GM21786 (cell line): ENCODE measurements around the gene ARID5B.
A peak's percentile ranks its signal among the peaks of the same experiment; 100 is the strongest.

ENCODE experiments used
- ATAC-seq: cut with Tn5 transposase; IDR thresholded peaks from one replicate; pipeline ENCODE4 v1.9.1; 2021; ENCODE audit not compliant: unreplicated experiment

The ARID5B gene

GRCh38 chr10:62004042-62004441 lies 102.5 kb downstream of the ARID5B start:
- ATAC-seq: no peak

GRCh38 chr10:62005281-62005680 lies 103.8 kb downstream of the ARID5B start:
- ATAC-seq: no peak

GRCh38 chr10:62005687-62006086 lies 104.2 kb downstream of the ARID5B start:
- ATAC-seq: no peak

GRCh38 chr10:62007145-62007544 lies 105.6 kb downstream of the ARID5B start:
- no peak for ATAC-seq

- ATAC-seq: no peak
Measured at GRCh38 chr10:62008196-62008595, 106.7 kb downstream of the ARID5B start.

GRCh38 chr10:62008946-62009345 lies 107.4 kb downstream of the ARID5B start:
- no peak for ATAC-seq

GRCh38 chr10:62010366-62010765 lies 108.9 kb downstream of the ARID5B start:
- ATAC-seq: no peak

- ATAC-seq: no peak
Measured at GRCh38 chr10:62011558-62011957, 110.1 kb downstream of the ARID5B start.

- ATAC-seq: no peak
Measured at GRCh38 chr10:62012318-62012717, 110.8 kb downstream of the ARID5B start.

GRCh38 chr10:62014510-62014909 lies 113.0 kb downstream of the ARID5B start:
- no peak for ATAC-seq

- no peak for ATAC-seq
Measured at GRCh38 chr10:62015994-62016393, 114.5 kb downstream of the ARID5B start.

GRCh38 chr10:62016623-62017490 lies 115.4 kb downstream of the ARID5B start:
- ATAC-seq: peak; percentile 66

GRCh38 chr10:62017491-62017870 lies 116.0 kb downstream of the ARID5B start:
- ATAC-seq: no peak

GRCh38 chr10:62018131-62018911 lies 116.8 kb downstream of the ARID5B start:
- ATAC-seq: no peak

GRCh38 chr10:62019013-62019684 lies 117.7 kb downstream of the ARID5B start:
- no peak for ATAC-seq

GRCh38 chr10:62019685-62020359 lies 118.3 kb downstream of the ARID5B start:
- ATAC-seq: no peak

- ATAC-seq: no peak
Measured at GRCh38 chr10:62021128-62021665, 119.7 kb downstream of the ARID5B start.

GRCh38 chr10:62021978-62022802 lies 120.7 kb downstream of the ARID5B start:
- no peak for ATAC-seq

GRCh38 chr10:62022830-62023229 lies 121.3 kb downstream of the ARID5B start:
- ATAC-seq: no peak

- ATAC-seq: no peak
Measured at GRCh38 chr10:62023329-62023728, 121.8 kb downstream of the ARID5B start.
